ENCODE measurements around the gene ZNF287.

GRCh38 chr17:16617481-16618060, 48.6 kb upstream of the ZNF287 start:
- no peak for TF ChIP-seq EZH2 (IDR thresholded peaks at IDR 0.05; ENCODE audit: insufficient read depth, low read length)
- no peak for TF ChIP-seq CTCF (IDR thresholded peaks at IDR 0.05; ENCODE audit: insufficient read depth, low read depth, low read length)

Data from astrocyte (in vitro differentiated cells and primary cell).